GM18907 (cell line): ENCODE data around the gene QRFPR.
"Not testable (repeated sequence)": the region's sequence is repeated elsewhere in the genome, so short reads cannot be mapped to it uniquely, and the experiment has no call there.

ENCODE experiments used
- ATAC-seq: cut with Tn5 transposase; IDR thresholded peaks from one replicate; pipeline ENCODE4 v1.9.1; 2021; ENCODE audit warnings: mild to moderate bottlenecking, moderate library complexity; ENCODE audit not compliant: unreplicated experiment

The QRFPR gene

GRCh38 chr4:121380776-121381462 is at the start of gene QRFPR:
TSS of gene QRFPR (minus strand) at chr4:121381018. CDS start at chr4:121380647, 371 bp downstream.
- ATAC-seq: no peak

DNA sequence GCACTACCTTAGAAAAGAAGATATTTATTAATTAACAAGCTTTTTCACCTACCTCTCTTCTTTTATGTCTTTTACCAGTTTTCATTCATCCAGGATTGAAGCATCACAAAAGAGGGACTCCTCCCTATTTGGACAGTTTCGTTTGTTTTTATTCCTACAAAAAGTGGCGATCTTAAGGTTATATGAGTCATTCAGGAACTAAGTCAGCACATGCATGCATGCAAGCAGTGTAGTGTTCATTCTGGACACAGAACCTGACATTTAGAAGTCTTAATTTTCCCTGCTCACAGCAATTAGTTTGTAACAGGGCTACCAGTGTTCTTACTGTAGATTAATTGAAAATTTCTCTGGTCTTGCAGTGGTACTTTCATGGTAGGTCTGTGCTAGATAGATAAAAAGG is 47.9 kb upstream of the QRFPR start:
- no peak for ATAC-seq

GRCh38 chr4:121421594-121421993 is 40.8 kb upstream of the QRFPR start:
- ATAC-seq: no peak

DNA sequence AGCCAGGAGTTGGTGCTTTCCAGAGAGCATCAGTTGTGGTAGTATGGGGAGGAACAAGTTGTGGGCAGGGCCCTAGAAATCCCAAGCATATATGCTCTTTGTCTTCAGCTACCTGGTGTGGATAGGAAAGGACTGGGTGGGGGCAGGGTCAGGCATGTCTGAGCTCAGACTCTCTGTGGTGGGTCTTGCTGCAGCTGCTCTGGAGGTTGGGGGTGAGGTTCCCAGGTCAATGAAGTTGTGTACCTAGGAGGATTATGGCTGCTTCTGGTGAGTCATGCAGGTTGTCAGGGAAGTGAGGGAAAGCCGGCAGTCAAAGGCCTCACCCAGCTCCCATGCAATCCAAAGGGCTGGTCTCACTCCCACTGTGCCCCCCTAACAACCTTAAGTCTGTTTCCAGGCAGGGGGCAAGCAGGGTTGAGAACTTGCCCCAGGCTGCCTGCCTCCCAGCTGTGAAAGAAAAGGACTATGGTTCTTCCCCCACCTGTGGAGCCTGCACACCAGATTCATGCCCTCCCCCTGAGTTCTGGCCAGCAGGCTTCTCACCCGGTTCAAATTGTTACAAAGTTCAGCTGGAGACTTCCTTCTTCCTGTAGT is 30.4 kb upstream of the QRFPR start:
- no peak for ATAC-seq

GRCh38 chr4:121408567-121408966 is 27.7 kb upstream of the QRFPR start:
- not testable (repeated sequence) for ATAC-seq

DNA sequence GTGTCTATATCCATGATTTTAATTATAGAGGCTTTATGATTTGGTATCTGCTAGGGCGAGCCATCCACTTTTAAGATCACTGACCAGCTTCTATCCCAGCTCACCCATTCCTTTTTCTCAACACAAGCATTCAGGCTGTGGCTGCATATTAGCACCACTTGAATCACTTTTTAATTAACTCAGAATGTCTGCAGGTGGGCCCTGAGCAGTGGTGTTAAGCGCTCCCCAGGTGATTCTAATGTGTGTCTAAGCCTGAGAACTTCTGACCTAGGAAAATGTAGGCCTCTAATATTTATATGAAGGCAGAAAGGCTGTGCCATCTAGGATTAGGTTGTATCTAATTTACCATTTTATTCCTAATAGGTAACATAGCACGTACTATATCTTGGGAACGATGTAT is 19.8 kb upstream of the QRFPR start:
- ATAC-seq: no peak

- ATAC-seq: no peak
Measured at GRCh38 chr4:121397941-121398601, 17.3 kb upstream of the QRFPR start.

GRCh38 chr4:121397434-121397833 is 16.6 kb upstream of the QRFPR start:
- no peak for ATAC-seq

- ATAC-seq: no peak
Measured at GRCh38 chr4:121392426-121393086, 11.7 kb upstream of the QRFPR start.

- ATAC-seq: no peak
Measured at GRCh38 chr4:121390335-121390734, 9.5 kb upstream of the QRFPR start.

- no peak for ATAC-seq
Measured at GRCh38 chr4:121379276-121379675, 1.5 kb downstream of the QRFPR start.

DNA sequence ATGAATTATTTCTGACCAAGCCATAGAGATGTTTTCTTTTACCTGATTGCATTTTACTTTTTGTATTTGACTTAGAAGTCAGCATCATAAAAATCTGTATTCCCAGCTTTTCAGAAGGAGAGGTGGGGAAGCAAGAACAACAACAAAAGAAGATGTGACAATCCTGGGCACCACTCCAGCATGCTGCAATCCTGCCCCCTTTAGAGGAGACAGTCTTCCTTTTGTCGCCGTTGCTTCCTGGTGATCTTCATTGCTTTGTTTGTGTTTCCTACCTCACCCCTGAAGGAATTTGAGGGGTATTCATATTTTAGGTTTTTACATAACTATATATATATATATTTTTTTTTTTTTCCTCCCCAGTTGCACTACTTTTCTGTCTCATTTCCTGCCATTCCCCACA is 3.7 kb downstream of the QRFPR start:
- ATAC-seq: no peak

DNA sequence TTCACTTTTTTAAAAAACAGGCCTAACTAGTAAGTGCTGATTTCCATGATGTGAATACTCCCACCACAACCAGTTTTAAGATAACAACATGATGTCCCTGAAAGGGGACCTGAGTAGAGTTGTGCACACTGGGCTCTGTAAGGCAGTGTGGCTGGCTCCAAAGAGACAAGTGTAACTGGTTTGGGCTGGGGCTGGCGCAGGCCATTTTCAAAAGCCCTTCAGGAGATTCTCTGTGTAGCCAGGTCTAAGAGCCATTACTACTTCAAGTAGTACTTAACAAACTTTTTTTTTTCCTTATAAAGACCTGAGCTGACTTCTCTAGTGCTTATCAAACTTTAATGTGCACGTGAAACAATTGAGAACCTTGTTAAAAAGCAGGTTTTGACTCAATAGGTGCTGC is 4.3 kb downstream of the QRFPR start:
- no peak for ATAC-seq

- no peak for ATAC-seq
Measured at GRCh38 chr4:121376097-121376496, 4.7 kb downstream of the QRFPR start.

DNA sequence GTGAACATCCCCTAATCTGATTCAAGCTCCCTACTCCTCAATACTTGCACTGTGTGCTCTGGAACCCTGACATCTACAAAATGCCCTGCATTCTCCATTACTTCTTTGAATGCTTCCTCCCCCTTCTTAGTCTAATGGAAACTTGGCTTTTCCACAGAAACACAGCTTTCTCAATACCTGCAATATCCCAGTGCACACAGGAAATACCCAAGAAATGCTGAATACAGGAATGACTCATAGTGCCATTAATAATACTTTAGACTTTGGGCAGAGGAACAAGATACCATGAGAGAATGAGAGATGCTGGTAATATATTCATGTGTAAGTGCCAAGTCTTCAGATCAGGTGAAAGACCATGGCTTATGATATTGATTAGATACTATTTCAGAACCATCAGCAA is 5.6 kb downstream of the QRFPR start:
- no peak for ATAC-seq

GRCh38 chr4:121373841-121374240 is 7.0 kb downstream of the QRFPR start:
- no peak for ATAC-seq

DNA sequence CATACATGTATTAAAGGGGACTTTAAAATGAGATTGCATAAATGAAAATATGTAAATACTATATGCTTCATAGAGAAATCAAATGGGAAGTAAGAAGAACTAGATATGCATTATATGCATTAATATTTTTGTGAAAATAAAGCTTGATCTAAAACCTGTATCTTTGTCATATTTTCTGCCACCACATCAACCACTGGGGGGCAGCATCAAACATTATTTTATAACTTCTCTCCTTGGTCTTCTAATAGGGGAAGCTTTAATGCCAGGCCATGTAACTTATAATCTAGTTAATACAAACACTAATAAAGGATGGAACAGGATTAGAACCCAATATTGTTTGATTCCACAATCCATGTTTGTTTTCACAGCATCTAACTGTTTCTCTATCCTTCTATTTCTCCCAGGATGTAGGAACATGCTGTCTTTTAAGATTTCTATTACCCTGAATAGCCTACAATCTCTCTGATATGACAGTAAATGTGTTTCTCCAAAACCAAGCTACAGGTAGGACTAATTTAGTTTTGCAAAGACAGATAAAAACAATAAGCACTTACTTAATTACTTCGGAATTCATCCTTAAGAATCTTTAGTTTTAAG is 10.0 kb downstream of the QRFPR start:
- ATAC-seq: peak; percentile 60

DNA sequence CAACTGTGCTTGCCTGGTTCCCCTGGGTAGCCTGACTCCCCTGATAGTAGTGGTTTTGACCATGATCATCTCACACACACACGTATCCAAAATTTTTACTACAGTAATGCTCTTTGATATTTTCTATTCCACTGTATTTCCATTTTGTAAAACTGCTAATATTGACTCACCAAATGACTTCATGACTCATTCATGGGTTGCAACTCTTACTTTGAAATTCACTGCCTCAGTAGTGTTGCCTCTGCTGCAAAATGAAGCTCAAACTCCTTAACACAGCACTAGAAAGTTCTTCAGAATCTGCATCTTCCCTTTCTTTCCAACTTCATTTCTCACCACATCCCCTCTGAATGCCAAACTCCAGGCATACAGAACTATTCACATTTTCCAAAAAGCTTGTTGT is 20.3 kb downstream of the QRFPR start:
- no peak for ATAC-seq

GRCh38 chr4:121358473-121358872 is 22.3 kb downstream of the QRFPR start:
- ATAC-seq: no peak

- no peak for ATAC-seq
Measured at GRCh38 chr4:121353213-121353612, 27.6 kb downstream of the QRFPR start.

DNA sequence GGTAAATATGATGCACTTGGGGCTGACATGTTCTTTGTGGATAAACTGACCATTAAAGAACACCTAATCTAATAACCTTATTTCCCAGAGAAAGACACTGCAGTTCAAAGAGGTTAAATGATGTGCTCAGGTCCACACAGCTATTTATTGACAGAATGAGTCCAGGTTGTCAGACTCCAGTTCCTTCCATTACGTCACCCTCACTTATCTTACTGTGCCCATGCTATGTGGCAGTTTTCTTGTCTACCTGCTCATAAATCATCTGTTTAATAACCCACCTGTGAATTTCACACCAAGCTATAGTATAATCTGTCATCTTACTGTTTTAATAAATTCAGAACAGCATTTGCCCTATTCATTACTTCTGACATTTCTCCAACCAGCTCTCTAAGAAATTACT is 36.7 kb downstream of the QRFPR start:
- ATAC-seq: no peak
